DND-41 (cell line): ENCODE results near the gene ATG2A.

Experiments used
- ATAC-seq: fragments of 200-7000 bp; cut with Tn5 transposase; 3 replicates; pipeline ENCODE4 v1.9.1; 2021; ENCODE audit warnings: low read depth; ENCODE audit not compliant: insufficient read depth
- DNase-seq: peaks from one replicate; pipeline ENCODE4 v3.0.0-alpha.2; 2020
- H2AFZ ChIP-seq: 2 replicates; pipeline ENCODE4 v1.6.0; 2012; ENCODE audit warnings: low read depth, low read length
- H3K27ac ChIP-seq: 2 replicates; pipeline ENCODE4 v1.5.1; 2012; ENCODE audit warnings: low read length, inconsistent platforms
- H3K27me3 ChIP-seq: fragments of 200-600 bp; sonication (generic); 2 replicates; pipeline ENCODE4 v1.6.0; 2012; ENCODE audit warnings: low read length, mild to moderate bottlenecking, inconsistent platforms; ENCODE audit not compliant: insufficient read depth, poor library complexity
- H3K36me3 ChIP-seq: 2 replicates; pipeline ENCODE4 v1.5.1; 2012; ENCODE audit warnings: low read length, inconsistent platforms; ENCODE audit not compliant: insufficient read depth
- H3K4me1 ChIP-seq: 2 replicates; pipeline ENCODE4 v1.5.1; 2012; ENCODE audit warnings: mild to moderate bottlenecking, low read length; ENCODE audit not compliant: insufficient read depth
- H3K4me2 ChIP-seq: 2 replicates; pipeline ENCODE4 v1.6.0; 2012; ENCODE audit warnings: mild to moderate bottlenecking, moderate library complexity, low read length, inconsistent platforms; ENCODE audit not compliant: insufficient read depth
- H3K4me3 ChIP-seq, 2 experiments: fragments of 200-600 bp in 1 of 2; shearing (Covaris generic) in 1 of 2; 2 replicates each; pipeline ENCODE4 v1.5.1; 2012 to 2016; ENCODE audit warnings: inconsistent platforms in 2 of 2, low read length in 2 of 2, mild to moderate bottlenecking in 2 of 2, low read depth in 1 of 2, moderate library complexity in 1 of 2
- H3K79me2 ChIP-seq: 2 replicates; pipeline ENCODE4 v1.6.0; 2012; ENCODE audit warnings: low read length, inconsistent platforms; ENCODE audit not compliant: insufficient read depth
- H3K9ac ChIP-seq: 2 replicates; pipeline ENCODE4 v1.6.0; 2012; ENCODE audit warnings: low read depth, mild to moderate bottlenecking, inconsistent platforms, low read length, moderate library complexity
- H3K9me3 ChIP-seq: 2 replicates; pipeline ENCODE4 v1.5.1; 2012; ENCODE audit warnings: low read length, moderate library complexity, mild to moderate bottlenecking, inconsistent platforms; ENCODE audit not compliant: insufficient read depth, severe bottlenecking
- H4K20me1 ChIP-seq: 2 replicates; pipeline ENCODE4 v1.6.0; 2012; ENCODE audit warnings: low read length; ENCODE audit not compliant: insufficient read depth
- EZH2 ChIP-seq: IDR thresholded peaks from 3 replicates; pipeline ENCODE4 v1.6.1; 2012; ENCODE audit warnings: borderline replicate concordance, low read depth, mild to moderate bottlenecking, moderate library complexity, low read length, inconsistent platforms; ENCODE audit not compliant: severe bottlenecking
- TF ChIP-seq, protein P1 (sequence below): IDR thresholded peaks from 2 replicates; pipeline ENCODE4 v1.5.1; 2012; ENCODE audit warnings: borderline replicate concordance, low read length, moderate library complexity, mild to moderate bottlenecking; ENCODE audit not compliant: poor library complexity, severe bottlenecking; ENCODE audit errors: extremely low read depth

Gene ATG2A

DNA sequence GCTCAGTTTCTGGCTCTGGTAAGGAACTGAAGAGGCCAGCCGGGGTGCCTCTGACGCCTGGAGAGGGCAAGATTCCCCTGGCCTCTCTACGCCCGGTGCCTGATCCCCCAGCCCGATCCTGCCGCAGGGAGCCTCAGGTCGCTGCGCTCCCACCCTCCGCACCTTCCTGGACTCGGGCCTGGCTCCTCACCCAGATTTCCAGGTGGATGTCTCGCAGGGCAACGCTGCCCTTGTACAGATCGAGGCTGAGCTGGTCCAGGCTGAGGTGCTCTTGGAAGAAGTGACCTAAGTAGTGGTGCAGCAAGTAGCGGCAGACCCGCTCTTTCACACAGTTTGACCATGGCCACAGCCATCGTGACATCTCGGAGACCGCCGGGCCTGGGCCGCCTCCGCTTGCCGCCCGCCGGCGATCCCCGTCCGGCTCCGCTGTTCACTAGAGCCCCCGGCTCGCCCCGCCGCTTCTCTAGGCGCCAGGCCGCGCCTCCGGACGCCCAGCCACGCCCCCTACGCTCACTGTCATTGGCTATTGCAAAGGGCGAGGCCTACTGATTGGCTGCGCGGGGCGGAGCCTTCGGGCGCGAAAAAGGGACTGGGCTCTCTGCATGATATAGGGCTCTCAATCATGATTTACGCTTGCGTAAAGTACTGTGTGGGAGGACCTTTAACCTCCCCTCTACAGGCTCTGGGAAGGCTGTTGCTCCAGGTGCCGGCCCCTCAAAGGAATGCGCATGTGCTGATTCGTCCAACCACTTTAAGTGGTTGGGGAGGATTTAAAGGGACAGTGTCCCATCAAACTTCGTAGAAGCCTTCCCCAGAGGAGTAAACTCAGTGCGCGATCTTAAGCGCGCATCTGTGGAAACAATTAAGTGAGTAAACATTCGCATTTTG lies at the start of gene ATG2A:
Gene ATG2A (minus strand): TSS at position 435 of the 888 bp plus-strand sequence. CDS start 74 bp downstream, at position 361.
- Histone ChIP-seq H3K4me3 (peak within 1 kb of the TSS; percentile 57 to 71), H3K36me3 (peaks cover 22% of the 10 kb centered on the region), H3K27me3 (no peaks in the 10 kb centered on the region), H3K79me2 (peaks cover 19% of the 10 kb centered on the region), H3K4me2 (peak within 1 kb of the TSS; percentile 91), H3K9me3 (no peaks in the 10 kb centered on the region), H4K20me1 (0 out of 2 replicates have a peak, but pooled peaks cover 2% of the 10 kb centered on the region), H3K9ac (peak within 1 kb of the TSS; percentile 75), H2AFZ (peak within 1 kb of the TSS; percentile 66), H3K27ac (peak within 1 kb of the TSS; percentile 75), H3K4me1 (peaks cover 32% of the 10 kb centered on the region)
- TF ChIP-seq EZH2, result no peak
- TF ChIP-seq, protein P1, sequence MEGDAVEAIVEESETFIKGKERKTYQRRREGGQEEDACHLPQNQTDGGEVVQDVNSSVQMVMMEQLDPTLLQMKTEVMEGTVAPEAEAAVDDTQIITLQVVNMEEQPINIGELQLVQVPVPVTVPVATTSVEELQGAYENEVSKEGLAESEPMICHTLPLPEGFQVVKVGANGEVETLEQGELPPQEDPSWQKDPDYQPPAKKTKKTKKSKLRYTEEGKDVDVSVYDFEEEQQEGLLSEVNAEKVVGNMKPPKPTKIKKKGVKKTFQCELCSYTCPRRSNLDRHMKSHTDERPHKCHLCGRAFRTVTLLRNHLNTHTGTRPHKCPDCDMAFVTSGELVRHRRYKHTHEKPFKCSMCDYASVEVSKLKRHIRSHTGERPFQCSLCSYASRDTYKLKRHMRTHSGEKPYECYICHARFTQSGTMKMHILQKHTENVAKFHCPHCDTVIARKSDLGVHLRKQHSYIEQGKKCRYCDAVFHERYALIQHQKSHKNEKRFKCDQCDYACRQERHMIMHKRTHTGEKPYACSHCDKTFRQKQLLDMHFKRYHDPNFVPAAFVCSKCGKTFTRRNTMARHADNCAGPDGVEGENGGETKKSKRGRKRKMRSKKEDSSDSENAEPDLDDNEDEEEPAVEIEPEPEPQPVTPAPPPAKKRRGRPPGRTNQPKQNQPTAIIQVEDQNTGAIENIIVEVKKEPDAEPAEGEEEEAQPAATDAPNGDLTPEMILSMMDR, result no peak
- DNase-seq (peak; percentile 99), ATAC-seq (peak; percentile 97)

DNA sequence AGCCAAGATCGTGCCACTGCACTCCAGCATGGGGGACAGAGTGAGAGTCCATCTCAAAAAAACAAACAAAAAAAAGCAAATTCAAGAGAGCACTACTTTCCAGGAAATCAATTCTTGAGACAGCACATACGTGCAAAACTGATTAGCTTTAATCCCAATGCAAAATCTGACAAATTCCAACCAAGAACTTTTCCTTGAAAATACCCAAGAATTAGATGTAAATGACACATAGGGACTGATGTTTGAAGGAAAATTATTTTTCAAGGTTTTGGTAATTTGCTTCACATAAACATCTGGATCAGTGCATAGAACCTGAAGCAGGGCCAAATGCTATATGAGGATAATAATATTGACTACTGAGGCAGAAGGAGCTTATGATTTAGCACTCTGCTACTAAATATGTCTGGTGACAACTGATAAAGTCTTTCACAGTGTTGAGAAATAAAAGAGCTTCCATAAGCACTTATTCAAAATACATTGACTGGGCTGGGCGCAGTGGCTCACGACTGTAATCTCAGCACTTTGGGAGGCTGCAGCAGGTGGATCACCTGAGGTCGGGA lies 46.1 kb upstream of the ATG2A start:
- no peak overlapping the region for H3K27ac ChIP-seq
- no peaks in the 10 kb centered on the region for H4K20me1 ChIP-seq
- H3K9me3 ChIP-seq, result no peaks in the 10 kb centered on the region
- H3K36me3 ChIP-seq, result no peaks in the 10 kb centered on the region
- no peak overlapping the region for H3K9ac ChIP-seq
- H2AFZ ChIP-seq, result no peak overlapping the region
- H3K4me3 ChIP-seq, result no peak overlapping the region
- no peak for TF ChIP-seq EZH2
- TF ChIP-seq, protein P1, result no peak
- no peak overlapping the region for H3K4me2 ChIP-seq
- no peaks in the 10 kb centered on the region for H3K79me2 ChIP-seq
- DNase-seq, result no peak
- no peaks in the 10 kb centered on the region for H3K4me1 ChIP-seq
- no peaks in the 10 kb centered on the region for H3K27me3 ChIP-seq
- no peak for ATAC-seq

GRCh38 chr11:64960719-64961118 lies 43.7 kb upstream of the ATG2A start:
- H3K36me3 ChIP-seq, result no peaks in the 10 kb centered on the region
- peaks cover under 1% of the 10 kb centered on the region for H3K27me3 ChIP-seq
- no peak overlapping the region for H3K4me2 ChIP-seq
- H3K9me3 ChIP-seq, result no peaks in the 10 kb centered on the region
- H3K79me2 ChIP-seq, result no peaks in the 10 kb centered on the region
- DNase-seq, result no peak
- ATAC-seq, result no peak
- no peak overlapping the region for H2AFZ ChIP-seq
- no peak overlapping the region for H3K9ac ChIP-seq
- H4K20me1 ChIP-seq, result no peaks in the 10 kb centered on the region
- TF ChIP-seq, protein P1, result no peak
- no peak for TF ChIP-seq EZH2
- H3K4me1 ChIP-seq, result no peaks in the 10 kb centered on the region
- no peak overlapping the region for H3K27ac ChIP-seq
- H3K4me3 ChIP-seq, result no peak overlapping the region
